HG03196 (cell line): ENCODE measurements around the gene NUDT4.
"Not testable (repeated sequence)": the region's sequence is repeated elsewhere in the genome, so short reads cannot be mapped to it uniquely, and the experiment has no call there.

Experiments
- ATAC-seq: cut with Tn5 transposase; IDR thresholded peaks from one replicate; pipeline ENCODE4 v1.9.1; 2021; ENCODE audit not compliant: unreplicated experiment

Gene NUDT4

GRCh38 chr12:93427779-93428564 lies 50.2 kb downstream of the NUDT4 start:
- ATAC-seq, result no peak

DNA sequence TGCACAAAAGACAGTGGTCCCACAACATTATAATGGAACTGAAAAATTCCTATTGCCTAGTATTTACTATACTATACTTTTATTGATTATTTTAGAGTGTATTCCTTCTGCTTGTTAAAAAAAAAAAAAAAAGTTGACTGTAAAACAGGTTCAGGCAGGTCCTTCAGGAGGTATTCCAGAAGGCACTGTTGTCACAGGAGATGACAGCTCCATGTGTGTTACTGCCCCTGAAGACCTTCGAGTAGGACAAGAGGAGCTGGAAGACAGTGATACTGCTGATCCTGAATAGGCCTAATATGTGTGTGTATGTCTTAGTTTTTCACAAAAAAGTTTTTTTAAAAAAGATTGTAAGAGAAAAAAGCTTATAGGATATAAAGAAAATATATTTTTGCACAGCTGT lies 51.7 kb downstream of the NUDT4 start:
- no peak for ATAC-seq

DNA sequence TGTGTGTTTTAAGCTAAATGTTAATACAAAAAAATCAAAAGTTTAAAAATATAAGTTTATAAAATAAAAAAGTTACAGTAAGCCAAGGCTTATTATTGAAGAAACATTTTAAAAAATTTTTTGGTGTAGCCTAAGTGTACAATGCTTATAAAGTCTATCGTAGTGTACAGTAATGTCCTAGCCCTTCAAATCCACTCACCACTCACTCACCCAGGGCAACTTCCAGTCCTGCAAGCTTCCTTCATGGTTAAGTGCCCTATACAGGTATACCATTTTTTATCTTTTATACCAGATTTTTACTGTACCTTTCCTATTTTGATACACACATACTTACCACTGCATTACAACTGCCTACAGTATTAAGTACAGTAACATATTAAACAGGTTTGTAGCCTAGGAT lies 52.1 kb downstream of the NUDT4 start:
- ATAC-seq, result no peak

- no peak for ATAC-seq
These were observed 52.6 kb downstream of the NUDT4 start for GRCh38 chr12:93430280-93430679.

DNA sequence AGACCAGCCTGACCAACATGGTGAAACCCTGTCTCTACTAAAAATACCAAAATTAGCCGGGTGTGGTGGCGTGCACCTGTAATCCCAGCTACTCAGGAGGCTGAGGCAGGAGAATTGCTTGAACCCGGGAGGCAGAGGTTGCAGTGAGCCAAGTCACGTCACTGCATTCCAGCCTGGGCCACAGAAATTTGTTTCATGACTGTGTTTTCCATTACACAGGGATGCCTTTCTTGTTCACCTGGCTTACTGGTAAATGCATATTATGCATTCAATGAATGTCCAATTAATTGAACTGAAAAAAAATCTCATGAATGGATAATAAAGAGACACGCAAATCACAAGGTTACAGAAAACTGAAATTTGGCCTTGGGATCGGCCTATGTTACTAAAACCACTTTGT lies 54.3 kb downstream of the NUDT4 start:
- not testable (repeated sequence) for ATAC-seq

DNA sequence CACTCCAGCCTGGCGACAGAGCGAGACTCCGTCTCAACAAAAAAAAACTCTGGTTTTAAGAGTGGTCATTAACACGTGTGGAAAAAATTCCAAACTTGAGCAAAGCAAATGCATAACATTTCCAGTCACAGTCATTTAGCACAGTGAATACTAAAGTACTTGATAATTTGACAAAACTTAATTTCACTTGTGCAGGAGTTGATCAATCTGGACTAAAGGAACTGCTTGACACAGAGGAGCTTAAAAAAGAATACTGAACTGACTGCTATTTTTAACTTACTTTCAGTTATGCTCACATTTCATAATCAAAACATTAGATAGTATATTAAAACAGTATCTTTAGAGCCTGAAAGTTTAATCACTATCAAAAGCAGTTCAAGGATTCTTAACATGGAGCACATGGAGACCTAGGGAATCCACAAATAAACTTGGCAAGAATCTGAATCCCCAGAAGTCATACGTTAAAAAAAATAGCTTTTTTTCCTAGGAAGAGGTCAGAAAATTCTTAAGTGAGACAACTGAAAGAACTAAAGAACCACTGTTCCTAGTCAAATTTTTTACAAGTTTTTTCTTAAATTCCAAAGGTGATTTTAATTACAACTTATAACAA lies 56.6 kb downstream of the NUDT4 start:
- ATAC-seq, result no peak

GRCh38 chr12:93438266-93439050 lies 60.7 kb downstream of the NUDT4 start:
- no peak for ATAC-seq

GRCh38 chr12:93440043-93440835 lies 62.5 kb downstream of the NUDT4 start:
- ATAC-seq, result no peak

DNA sequence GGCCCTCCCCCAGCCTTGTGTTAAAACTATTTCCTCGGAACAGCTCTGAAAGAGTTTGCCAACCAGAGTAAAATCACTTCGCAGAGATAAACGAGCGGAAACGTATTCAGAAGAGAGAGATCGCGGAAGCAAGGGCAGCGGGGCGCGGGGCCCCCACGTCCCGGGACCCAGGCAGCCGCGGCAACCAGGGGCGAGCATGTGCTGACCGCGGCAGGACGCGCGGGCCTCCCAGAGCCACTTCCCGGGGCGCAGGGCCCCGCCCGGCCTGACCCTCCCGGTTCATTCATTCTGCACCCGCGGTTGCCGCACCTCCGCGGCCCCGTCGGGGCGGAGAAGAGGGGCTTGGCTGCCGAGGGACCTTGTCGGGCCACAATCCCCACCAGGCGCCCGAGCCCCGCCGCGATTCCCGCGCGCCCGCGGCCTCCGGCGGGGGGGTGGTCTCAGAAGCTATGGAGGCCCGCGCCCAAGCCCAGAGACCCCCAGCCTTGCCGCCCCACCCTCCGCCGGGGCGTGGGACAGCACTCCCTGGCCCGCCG lies 63.4 kb downstream of the NUDT4 start:
- ATAC-seq, result peak; percentile 9

DNA sequence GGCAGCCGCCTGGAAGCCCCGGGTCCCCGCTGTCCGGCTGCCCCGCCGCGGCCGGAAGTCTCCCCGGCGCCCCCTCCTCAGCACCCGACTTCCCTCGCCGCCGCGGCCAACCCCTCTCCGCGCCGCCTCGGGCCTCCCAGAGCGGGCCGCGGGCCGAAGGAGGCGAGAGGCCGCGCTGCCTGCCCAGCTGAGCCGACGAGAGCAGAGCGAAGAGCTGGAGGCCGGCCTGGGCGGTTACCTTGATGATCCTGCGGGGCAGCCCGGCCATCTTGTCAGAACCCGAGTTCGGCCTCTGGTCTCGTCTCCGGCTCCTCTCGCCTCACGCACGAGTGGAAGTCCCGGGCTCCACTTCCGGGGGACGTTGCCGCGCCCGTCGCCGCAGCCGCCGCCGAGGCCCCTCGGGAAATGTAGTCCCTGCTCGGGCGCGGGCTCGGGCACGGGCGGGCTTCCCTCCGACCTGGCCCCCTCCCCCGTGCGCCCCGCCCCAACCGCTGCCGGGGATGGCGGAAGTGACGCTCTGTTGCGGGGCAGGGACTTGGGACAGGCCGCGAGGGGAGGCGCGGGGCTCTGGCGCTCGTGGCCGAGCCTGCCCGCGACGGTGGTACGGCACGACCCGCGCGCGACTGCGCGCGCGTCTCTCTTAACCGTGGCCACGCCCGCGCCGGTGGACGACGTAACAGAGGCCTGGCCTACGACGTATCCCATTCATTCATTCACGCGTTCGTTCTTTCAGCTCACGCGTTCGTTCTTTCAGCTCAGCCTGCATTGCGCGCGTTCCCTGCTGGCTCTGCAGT lies 64.1 kb downstream of the NUDT4 start, which contains the start of gene UBE2N:
Gene UBE2N, minus strand, starts transcription at position 331 of the 794 bp plus-strand sequence. Its CDS starts 63 bp downstream, at position 268.
- peak; percentile 76 for ATAC-seq

- ATAC-seq, result no peak
These were observed 65.0 kb downstream of the NUDT4 start for GRCh38 chr12:93442411-93443340.

DNA sequence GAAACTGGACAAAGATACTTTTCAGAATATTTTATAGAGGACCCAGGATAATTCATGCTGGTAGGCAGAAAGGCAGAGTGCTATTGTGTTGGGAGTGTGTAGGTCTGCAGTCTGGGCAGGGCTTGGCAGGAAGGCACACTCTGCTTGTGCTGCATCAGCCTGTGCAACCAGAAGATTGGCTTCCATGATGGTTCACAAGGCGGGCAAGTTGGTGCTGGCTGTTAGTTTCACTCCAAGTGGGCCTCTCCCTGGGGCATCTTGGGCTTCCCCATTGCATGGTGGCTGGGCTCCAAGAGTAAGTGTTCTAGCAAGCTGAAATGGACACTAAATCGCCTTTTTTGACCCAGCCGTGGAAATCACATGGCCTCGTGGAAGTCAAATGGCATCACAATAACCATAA lies 65.9 kb downstream of the NUDT4 start:
- ATAC-seq, result no peak

DNA sequence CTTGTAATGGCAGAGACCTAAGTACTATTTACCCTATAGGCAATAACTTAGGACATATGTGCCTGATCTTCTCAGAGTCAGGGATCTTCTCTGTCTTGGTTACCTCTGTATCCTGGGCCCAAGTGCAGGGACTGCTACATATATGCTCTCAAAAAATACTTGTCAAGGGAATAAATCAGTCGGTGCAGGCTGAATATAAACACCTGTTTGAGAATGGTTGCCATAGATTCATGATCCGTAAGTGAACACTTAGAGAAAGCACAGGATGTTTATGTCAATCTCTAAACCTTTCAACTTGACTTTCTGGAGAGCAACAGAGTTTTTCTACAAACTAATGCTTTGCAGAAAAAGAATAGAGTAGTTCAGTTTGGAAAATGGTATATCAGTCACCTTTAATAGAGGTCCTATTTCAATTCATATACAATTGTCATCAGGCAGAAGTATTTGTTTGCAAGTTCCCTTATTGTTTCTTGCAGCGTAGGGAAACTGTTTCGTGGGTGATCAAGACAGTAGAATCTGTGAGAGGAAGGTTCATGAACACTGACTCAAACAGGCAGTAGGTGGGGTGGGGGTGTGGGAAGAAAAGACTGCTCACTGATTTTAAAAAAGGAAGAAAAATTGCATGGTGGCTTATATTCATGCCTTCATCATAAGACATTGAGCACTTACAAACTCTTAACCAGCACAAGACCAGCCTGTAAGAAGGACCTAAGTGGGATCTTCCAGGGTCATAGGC lies 70.0 kb downstream of the NUDT4 start:
- ATAC-seq, result no peak

DNA sequence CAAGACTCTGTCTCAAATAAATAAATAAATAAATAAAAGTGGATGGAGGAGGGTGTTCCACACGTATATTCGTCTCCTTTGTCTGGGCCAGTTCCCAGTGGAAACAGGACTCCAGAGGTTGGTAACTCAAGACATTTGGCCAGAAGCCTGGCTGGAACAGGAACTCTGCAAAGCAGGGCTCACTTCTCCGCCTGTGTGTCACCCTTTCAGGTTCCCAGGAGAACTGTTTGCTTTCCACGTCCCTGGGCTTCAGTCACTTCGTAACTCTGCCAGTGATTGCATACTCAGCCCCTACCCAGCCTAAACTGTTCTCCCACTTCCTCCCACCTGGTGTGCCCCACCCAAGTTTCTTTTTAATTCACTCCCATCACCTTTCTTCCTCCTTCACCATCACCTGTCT lies 71.1 kb downstream of the NUDT4 start:
- ATAC-seq, result no peak

GRCh38 chr12:93449277-93449676 lies 71.6 kb downstream of the NUDT4 start:
- peak; percentile 88 for ATAC-seq

DNA sequence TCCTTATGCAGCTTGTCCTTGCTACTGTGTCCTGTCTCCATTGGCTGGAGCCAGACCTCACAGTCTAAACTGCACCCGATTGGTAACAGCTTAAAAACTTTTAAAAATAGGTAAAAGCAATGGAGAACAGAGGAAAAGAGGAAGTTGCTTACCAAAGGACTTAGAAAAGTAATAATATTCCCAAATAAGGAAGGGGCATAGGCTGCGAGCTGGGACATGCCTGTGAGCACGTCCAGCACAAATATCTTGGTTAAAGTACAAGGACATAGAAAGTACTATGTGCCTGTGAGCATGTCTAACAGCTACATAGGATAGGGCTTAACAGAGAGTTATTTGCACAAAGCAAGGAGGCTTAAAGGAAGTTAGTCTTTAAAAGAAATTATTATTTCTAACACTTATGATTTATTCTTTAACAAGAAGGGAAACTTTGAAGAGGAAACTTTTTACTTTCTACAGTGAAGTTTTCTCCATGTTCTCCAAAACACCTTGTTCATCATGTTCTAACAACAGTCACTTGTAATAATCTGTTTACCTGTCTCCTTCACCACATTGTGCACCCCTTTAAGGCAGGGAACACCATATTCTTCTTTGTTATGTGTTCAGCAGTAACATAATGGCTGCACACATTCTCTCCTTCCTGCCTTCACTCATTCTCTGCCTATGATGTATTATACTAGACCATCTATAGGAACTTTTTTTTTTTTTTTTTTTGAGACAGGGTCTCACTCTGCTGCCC lies 73.9 kb downstream of the NUDT4 start:
- no peak for ATAC-seq

DNA sequence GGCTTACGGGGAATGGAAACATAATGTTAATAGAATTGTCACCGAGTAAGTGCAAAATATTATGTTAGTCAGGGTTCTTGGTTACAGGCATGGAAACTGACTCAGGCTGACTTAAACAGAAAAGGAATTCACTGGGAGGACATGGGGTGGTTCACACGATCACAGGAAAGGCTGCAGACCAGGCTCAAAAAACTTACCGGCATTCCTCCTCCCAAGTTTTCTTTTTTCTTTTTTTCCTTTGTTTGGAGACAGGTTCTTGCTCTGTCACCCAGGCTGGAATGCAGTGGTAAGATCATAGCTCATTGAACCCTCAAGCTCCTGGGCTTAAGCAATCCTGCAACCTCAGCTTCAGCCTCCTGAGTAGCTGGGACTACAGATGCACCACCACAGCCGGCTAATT lies 75.9 kb downstream of the NUDT4 start:
- ATAC-seq, result no peak
